HG03342 (cell line): ENCODE data around the gene RNF208.

Source experiments
- ATAC-seq: cut with Tn5 transposase; IDR thresholded peaks from one replicate; pipeline ENCODE4 v1.9.1; 2021; ENCODE audit warnings: mild to moderate bottlenecking, moderate library complexity; ENCODE audit not compliant: unreplicated experiment

The RNF208 gene

GRCh38 chr9:137178201-137178938, 43.7 kb downstream of the RNF208 start:
- no peak for ATAC-seq

- no peak for ATAC-seq
Observed at GRCh38 chr9:137176302-137177182, 45.5 kb downstream of the RNF208 start.

GRCh38 chr9:137175345-137175961, 46.6 kb downstream of the RNF208 start:
- ATAC-seq: no peak

GRCh38 chr9:137174722-137175293, 47.2 kb downstream of the RNF208 start:
- ATAC-seq: no peak

- ATAC-seq: no peak
Observed at GRCh38 chr9:137173796-137174664, 48.0 kb downstream of the RNF208 start.

- ATAC-seq: no peak
Observed at GRCh38 chr9:137172901-137173795, 48.9 kb downstream of the RNF208 start.

- no peak for ATAC-seq
Observed at GRCh38 chr9:137171149-137171900, 50.7 kb downstream of the RNF208 start.

GRCh38 chr9:137170486-137171148, 51.4 kb downstream of the RNF208 start:
- no peak for ATAC-seq
